Mesothelial cell of epicardium (in vitro differentiated cells): ENCODE data around the gene KAT2B. TPM values are rescaled to one million over a fixed set of nuclear protein-coding genes. Genes with fewer than 3 reads are reported as not detected.
A peak's percentile ranks its signal among the peaks of the same experiment; 100 is the strongest.

Source experiments
- DNase-seq, 2 experiments: peaks; one replicate each; pipeline ENCODE4 v3.0.0; 2021; ENCODE audit warnings: low spot score in 2 of 2; ENCODE audit not compliant: unreplicated experiment in 2 of 2
- H3K27ac Mint-ChIP-seq: 2 replicates; pipeline ENCODE4 v1.8.0; 2021; ENCODE audit warnings: mixed read lengths
- H3K27me3 Mint-ChIP-seq: 2 replicates; pipeline ENCODE4 v1.8.0; 2021; ENCODE audit warnings: low read depth, mixed read lengths
- H3K36me3 Mint-ChIP-seq: 2 replicates; pipeline ENCODE4 v1.8.0; 2021; ENCODE audit warnings: mixed read lengths
- H3K4me1 Mint-ChIP-seq: 2 replicates; pipeline ENCODE4 v1.8.0; 2021; ENCODE audit warnings: mixed read lengths
- H3K4me3 Mint-ChIP-seq: 2 replicates; pipeline ENCODE4 v1.8.0; 2021; ENCODE audit warnings: mild to moderate bottlenecking, moderate library complexity, mixed read lengths
- H3K9me3 Mint-ChIP-seq: 2 replicates; pipeline ENCODE4 v1.8.0; 2021; ENCODE audit warnings: mixed read lengths
- total RNA-seq: library from RNA; stranded (reverse); gene quantifications from 3 replicates; pipeline ENCODE4 v1.2.1, GENCODE V29; 2021
- TF ChIP-seq, protein P1 (sequence below): fragments of 200-600 bp; sonication (generic); IDR thresholded peaks from one replicate; pipeline ENCODE4 v1.5.0; 2021; ENCODE audit warnings: antibody characterized with exemption; ENCODE audit not compliant: unreplicated experiment

KAT2B gene
- total RNA-seq, 1 donor from 2014 or later, result 6.2 TPM

DNA sequence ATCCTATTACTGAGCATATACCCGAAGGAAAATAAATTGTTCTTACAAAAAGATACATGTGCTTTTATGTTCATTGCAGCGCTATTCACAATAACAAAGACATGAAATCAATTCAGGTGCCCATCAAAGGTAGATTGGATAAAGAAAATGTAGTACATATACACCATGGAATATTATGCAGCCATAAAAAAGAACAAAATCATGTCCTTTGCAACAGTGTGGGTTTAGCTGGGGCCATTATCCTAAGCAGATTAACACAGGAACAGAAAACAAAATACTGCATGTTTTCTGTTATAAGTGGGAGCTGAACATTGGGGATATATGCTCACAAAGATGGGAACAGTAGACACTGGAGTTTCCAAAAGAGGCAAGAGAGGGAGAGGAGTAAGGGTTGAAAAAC lies 103.3 kb downstream of the KAT2B start:
- no peaks in the 10 kb centered on the region for H3K9me3 Mint-ChIP-seq
- H3K27me3 Mint-ChIP-seq, result no peaks in the 10 kb centered on the region
- TF ChIP-seq, protein P1, sequence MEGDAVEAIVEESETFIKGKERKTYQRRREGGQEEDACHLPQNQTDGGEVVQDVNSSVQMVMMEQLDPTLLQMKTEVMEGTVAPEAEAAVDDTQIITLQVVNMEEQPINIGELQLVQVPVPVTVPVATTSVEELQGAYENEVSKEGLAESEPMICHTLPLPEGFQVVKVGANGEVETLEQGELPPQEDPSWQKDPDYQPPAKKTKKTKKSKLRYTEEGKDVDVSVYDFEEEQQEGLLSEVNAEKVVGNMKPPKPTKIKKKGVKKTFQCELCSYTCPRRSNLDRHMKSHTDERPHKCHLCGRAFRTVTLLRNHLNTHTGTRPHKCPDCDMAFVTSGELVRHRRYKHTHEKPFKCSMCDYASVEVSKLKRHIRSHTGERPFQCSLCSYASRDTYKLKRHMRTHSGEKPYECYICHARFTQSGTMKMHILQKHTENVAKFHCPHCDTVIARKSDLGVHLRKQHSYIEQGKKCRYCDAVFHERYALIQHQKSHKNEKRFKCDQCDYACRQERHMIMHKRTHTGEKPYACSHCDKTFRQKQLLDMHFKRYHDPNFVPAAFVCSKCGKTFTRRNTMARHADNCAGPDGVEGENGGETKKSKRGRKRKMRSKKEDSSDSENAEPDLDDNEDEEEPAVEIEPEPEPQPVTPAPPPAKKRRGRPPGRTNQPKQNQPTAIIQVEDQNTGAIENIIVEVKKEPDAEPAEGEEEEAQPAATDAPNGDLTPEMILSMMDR, result no peak
- H3K4me3 Mint-ChIP-seq, result no peak overlapping the region
- peaks cover 37% of the 10 kb centered on the region for H3K4me1 Mint-ChIP-seq
- no peak overlapping the region for H3K27ac Mint-ChIP-seq
- no peaks in the 10 kb centered on the region for H3K36me3 Mint-ChIP-seq
- DNase-seq, result no peak

DNA sequence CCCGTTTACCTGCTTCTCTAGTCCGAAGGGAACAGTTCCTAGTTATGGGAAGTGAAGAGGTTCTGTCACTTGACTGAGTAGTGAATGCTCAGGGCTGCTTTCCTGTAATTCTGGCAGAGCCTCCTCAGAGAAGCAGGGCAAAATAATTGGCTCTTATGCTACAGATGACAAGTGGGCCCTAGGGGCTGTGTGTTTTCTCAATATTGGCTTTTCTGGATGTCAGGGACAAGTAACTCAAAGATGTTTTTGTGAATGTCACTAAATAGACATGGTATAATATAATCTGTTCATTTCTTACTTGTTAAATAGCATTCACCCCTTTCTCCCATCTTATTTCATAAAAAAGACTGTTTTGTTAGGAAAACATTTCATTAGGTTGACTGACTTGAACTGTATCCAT lies 105.6 kb downstream of the KAT2B start:
- DNase-seq, result no peak

DNA sequence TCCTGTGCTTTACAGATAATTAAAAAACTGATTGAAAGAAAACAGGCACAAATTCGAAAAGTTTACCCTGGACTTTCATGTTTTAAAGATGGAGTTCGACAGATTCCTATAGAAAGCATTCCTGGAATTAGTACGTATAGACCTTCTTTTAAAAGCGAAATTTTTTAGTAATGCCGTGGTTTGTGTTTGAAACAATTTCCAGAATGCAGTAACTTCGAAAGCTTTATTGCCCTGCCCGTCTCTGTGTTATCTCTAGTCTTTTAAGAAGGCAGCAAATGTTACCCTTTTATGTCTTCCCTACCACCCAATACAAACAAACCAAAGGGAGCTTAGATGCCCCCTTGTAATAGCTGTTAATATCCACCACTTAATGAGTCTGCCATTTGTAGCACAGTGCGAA lies 106.1 kb downstream of the KAT2B start:
- H3K4me1 Mint-ChIP-seq, result peaks cover 36% of the 10 kb centered on the region
- peak overlapping the region; percentile 94 for H3K27ac Mint-ChIP-seq
- no peaks in the 10 kb centered on the region for H3K9me3 Mint-ChIP-seq
- H3K4me3 Mint-ChIP-seq, result peak overlapping the region; percentile 9
- TF ChIP-seq, protein P1, result no peak
- H3K36me3 Mint-ChIP-seq, result peaks cover 3% of the 10 kb centered on the region
- no peaks in the 10 kb centered on the region for H3K27me3 Mint-ChIP-seq
- DNase-seq, result no peak

More for the DNA sequence above, 105.6 kb downstream of the KAT2B start:
- peaks cover 3% of the 10 kb centered on the region for H3K36me3 Mint-ChIP-seq
- peak overlapping the region; percentile 9 for H3K4me3 Mint-ChIP-seq
- no peaks in the 10 kb centered on the region for H3K9me3 Mint-ChIP-seq
- H3K4me1 Mint-ChIP-seq, result peaks cover 37% of the 10 kb centered on the region
- no peaks in the 10 kb centered on the region for H3K27me3 Mint-ChIP-seq
- H3K27ac Mint-ChIP-seq, result peak overlapping the region; percentile 94
- TF ChIP-seq, protein P1, result no peak

DNA sequence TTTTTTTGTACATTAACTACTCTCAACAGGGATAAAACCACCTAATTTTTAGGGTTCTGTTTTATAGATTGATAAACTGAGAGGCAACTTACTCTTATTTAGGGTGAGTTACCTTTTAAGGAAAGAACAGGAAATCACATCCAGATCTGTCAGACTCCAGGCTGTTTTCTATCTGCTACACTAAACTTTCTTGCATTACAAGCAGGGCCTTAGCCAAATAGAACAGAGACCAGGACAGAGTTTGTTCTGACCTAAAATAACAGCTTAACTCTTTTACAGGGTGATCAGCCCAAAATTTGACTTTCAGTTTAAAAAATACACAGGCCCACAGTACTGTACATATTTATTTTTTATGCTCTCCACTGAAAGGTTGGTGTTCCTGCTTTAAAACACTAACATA lies 107.1 kb downstream of the KAT2B start:
- Mint-ChIP-seq H3K4me3 (no peak overlapping the region), H3K27me3 (no peaks in the 10 kb centered on the region)

DNA sequence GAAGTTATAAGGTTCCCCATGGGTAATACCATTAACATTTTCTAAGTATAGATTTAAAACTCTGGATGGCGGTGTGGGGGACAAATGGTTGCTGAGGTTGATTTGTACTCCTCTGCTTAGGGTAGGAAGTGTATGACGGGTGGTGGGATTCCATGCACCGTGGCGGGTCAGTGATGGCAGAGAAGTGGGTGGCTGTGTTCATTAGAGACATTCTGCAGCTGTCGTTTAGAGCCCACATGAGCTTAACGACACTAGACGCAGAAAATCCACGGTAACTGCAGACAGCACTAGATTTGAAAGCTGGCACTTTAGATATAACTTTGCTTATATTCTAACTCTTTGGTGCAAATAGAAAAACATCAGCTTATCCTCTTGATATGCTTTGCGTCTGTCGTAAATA lies 108.2 kb downstream of the KAT2B start:
- Mint-ChIP-seq H3K36me3 (peaks cover 3% of the 10 kb centered on the region), H3K27ac (no peak overlapping the region), H3K27me3 (no peaks in the 10 kb centered on the region), H3K9me3 (no peaks in the 10 kb centered on the region), H3K4me3 (no peak overlapping the region), H3K4me1 (peaks cover 26% of the 10 kb centered on the region)
- DNase-seq, result no peak
- TF ChIP-seq, protein P1, result no peak

More for the DNA sequence above, 107.1 kb downstream of the KAT2B start:
- Mint-ChIP-seq H3K36me3 (peaks cover 3% of the 10 kb centered on the region), H3K27ac (peak overlapping the region; percentile 40), H3K4me1 (peaks cover 27% of the 10 kb centered on the region), H3K9me3 (no peaks in the 10 kb centered on the region)
- DNase-seq, result no peak
- TF ChIP-seq, protein P1, result no peak

DNA sequence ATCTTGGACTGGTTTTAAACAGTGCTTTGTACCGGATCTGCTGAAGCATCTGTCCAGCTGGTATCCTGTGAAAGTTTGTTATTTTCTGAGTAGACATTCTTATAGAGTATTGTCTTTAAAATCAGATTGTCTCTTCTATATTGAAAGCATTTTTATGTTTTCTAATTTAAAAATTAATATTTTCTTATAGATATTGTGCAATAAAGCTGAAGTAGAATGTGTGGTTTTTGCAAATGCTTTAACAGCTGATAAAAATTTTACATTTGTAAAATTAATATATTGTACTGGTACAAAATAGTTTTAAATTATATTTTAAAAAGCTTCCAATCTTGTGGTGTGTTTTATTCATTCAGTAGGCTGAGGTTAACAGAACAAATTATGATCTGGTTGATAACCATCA lies 113.8 kb downstream of the KAT2B start:
- DNase-seq, result no peak
- Mint-ChIP-seq H3K27me3 (no peaks in the 10 kb centered on the region), H3K4me1 (no peaks in the 10 kb centered on the region), H3K27ac (no peak overlapping the region), H3K4me3 (no peak overlapping the region), H3K9me3 (no peaks in the 10 kb centered on the region), H3K36me3 (peaks cover 13% of the 10 kb centered on the region)
- TF ChIP-seq, protein P1, result no peak
